Epidermal melanocyte (primary cell): Measurements from ENCODE around the gene TLE4.

Source experiments
- DNase-seq: peaks from one replicate; pipeline ENCODE4 v3.0.0; 2011; ENCODE audit warnings: low spot score; ENCODE audit not compliant: insufficient read length

Gene TLE4

GRCh38 chr9:79663300-79663699 lies 91.5 kb downstream of the TLE4 start:
- no peak for DNase-seq

GRCh38 chr9:79663878-79664277 lies 92.1 kb downstream of the TLE4 start:
- no peak for DNase-seq

GRCh38 chr9:79664375-79664831 lies 92.6 kb downstream of the TLE4 start:
- DNase-seq: no peak

GRCh38 chr9:79665369-79665768 lies 93.6 kb downstream of the TLE4 start:
- DNase-seq: no peak

DNA sequence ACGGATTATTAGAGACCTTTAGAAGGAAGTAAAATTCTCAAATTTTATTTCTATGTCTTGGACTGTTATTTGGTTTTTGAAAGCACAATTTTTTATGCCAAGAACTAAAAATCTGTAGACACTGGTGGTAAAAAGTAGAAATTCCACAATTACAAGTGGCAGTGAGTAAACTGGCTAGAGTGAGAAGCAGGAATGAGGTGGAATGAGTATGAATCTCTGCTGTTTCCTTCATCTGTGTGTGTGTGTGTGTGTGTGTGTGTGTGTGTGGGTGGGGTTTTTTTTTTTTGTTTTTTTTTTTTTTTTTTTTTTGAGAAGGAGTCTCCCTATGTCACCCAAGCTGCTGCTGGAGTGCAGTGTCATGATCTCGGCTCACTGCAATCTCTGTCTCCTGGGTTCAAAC lies 94.2 kb downstream of the TLE4 start:
- DNase-seq: no peak

DNA sequence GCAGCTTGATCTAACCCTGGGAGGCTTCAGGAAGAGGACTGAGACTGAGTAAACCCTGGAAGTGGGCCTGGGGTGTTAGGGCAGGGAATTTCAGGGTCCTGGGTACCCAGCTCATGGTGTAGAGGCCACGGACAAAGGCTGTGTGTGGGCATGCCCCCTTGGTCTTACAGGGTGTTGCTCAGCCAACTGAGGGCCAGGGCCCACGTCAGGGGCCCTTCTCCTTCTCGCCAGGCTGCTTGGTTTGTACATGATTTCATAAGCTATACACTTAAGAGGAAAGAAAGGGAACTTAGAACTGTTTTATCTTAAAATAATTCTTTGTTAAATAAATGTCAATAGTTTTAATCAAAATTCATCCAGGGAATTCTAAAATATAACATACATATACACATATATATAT lies 95.4 kb downstream of the TLE4 start:
- DNase-seq: no peak

DNA sequence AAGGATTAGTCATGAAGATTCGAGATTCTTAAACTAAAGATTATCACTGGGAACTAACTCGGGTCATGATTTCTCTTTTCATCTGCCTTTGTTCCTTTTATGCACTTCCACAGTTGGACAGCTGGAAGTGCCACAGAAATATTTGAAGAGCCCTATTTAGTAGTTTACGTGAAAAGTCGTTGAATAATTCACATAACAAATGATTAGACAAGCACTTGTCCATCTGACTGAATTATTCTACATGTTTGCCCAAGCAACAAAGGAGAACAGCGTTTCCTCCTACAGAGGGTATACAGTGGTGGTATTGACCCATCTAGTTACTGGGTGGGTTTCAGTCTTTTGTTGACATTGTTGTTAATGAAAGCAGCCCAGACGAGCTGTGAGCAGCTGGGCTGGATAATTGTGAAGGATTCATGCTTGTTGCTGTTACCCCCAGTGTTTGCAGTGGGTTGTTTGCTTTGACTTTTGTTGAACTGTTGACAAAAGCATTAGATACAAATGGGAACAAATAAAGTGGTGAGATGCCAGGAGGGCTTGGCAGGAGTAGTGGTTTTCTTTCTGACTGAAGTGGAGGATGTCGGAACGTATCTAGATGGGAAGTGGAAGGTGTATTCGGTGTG lies 96.2 kb downstream of the TLE4 start:
- no peak for DNase-seq

DNA sequence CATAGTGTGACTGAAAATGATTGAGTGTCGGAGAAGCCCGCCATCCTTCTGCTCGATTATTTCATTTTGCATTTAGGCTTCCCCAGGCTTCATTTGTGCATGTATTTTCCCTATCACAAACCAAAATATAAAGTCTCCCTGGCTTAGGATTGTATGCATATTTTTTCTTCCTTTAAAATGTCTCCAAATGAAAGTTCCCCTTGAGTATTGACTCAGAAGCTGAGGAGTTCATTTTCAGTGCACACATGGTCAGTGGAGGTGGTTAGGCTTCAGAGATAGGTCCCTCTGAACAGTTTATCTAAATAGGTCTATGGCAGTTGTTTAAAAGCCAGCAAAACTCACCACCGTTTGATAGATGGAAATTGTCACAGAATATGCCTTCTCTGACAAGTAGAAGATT lies 97.2 kb downstream of the TLE4 start:
- no peak for DNase-seq

- no peak for DNase-seq
Observed at GRCh38 chr9:79670269-79670961, 98.7 kb downstream of the TLE4 start.

GRCh38 chr9:79671558-79671957 lies 99.8 kb downstream of the TLE4 start:
- DNase-seq: no peak

DNA sequence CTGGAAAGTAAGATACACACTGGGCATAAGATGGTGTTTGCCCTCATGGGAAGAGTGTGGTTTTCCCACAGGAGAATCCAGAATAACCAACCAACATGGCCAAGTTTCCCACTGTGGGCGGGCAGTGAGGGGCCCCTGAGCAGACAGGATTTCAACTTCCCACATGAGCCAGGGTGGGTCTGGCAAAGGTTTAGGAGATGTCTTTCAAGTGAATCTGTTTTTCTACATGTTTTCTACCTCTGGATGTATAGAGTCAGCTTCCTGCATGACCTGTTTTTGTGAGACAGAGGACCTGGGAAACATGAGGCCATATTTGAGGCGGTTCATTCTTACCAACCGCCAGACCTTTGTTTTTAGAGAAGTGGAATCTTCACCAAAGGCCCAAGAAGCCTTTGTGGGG lies 100.5 kb downstream of the TLE4 start:
- no peak for DNase-seq

- DNase-seq: no peak
Observed at GRCh38 chr9:79672891-79673290, 101.1 kb downstream of the TLE4 start.

DNA sequence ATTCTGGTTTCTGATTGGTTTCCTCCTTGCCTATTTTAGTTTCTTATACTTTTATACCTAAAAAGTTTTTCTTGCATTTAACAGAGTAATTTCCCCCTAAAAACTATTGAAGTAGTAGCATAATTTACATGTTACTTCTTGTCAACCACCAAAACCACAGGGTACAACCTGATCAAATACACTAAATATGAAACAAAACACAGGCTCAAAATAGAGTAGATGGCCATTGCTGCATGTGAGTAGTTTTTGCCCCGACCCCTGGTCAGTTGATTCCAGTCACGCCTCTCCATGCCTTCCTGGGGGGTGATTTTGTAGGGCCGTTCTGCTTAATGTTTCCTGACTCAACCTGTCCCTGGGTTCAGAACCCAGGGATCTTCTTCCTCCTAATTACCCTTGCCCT lies 101.8 kb downstream of the TLE4 start:
- DNase-seq: no peak

DNA sequence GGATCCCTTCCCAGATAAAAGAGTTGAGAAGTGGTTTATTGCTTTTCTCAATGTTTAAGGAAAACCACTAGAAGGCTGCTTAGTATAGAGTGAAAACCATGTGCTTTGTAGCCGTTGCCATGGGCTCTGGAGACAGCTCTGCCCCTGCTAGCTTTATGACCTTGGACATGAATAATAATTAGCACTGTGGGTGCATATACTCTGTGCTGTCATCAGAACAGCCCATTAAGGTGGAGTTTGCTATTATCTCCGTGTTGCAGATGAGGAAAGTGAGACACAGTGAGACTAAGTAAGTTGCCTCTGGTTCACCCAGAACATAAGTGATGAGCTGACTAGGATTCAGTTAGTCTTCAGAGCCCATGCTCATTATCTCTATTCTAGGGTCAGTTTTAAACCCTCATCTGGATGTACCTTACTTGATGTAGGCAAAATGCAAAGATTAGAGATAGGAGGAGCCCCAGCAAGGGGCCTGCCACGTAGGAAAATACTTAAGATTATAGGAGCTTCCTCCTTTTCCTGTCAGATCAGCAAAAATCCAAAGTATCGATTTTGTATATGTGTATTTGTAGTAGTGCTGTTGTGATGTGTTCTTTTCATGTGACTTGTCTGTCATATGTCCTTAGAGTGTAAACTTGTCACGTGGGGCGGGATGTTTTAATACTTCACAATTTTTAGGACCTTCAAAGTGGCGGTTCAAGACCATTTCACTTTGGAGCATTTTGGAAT lies 102.5 kb downstream of the TLE4 start:
- no peak for DNase-seq

- no peak for DNase-seq
Observed at GRCh38 chr9:79681576-79681975, 109.8 kb downstream of the TLE4 start.

DNA sequence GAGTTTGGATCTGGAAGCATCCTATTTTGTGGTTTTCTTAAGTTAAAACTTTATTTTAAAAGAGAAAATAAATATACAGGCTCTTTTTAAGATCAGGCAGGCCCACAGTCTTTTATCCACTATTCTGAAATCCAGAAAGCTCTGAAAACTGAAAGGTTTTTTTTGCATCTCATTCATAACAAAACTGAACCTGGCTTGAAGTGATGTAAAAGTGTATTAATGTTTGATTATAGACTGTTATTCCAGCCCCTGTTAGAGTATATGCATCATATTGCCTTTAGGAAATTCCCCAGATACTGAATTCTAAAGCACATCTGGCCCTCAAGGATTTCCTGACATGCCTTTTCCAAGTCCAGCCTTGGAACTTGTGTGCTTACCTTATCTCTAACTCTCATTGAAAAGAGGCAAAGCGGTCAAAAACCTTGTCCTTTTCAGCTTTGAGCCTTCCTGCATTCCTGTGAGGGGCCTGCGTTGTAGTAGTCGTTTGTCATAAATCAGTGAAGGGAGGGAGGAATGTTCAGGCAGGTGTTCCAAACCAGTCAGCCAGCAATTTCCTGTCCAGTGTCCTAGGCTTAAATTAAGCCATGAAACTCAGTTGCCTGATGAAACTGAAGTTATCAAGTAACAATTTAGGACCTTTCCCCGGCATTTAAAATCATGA lies 110.4 kb downstream of the TLE4 start:
- no peak for DNase-seq

GRCh38 chr9:79684059-79684458 lies 112.3 kb downstream of the TLE4 start:
- DNase-seq: no peak

GRCh38 chr9:79684711-79685575 lies 113.2 kb downstream of the TLE4 start:
- no peak for DNase-seq

DNA sequence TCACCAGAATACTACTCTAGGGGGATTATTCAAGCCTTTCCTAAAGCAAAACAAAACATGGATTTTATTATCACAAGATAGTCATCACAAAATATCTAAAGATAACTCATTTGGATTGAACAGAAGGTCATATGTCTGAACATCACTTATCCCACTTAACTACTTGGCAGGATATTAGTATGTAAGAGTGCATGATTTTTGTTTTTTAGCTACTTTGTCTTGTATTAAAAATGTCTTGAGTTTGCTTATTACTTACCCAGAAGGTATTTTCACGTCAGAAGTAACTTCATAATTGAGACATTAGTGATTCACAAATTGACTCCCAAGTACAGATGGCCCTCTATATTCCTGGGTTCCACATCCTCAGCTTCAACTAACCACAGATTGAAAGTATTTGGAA lies 113.8 kb downstream of the TLE4 start:
- DNase-seq: no peak

GRCh38 chr9:79686381-79687130 lies 114.8 kb downstream of the TLE4 start:
- DNase-seq: no peak

DNA sequence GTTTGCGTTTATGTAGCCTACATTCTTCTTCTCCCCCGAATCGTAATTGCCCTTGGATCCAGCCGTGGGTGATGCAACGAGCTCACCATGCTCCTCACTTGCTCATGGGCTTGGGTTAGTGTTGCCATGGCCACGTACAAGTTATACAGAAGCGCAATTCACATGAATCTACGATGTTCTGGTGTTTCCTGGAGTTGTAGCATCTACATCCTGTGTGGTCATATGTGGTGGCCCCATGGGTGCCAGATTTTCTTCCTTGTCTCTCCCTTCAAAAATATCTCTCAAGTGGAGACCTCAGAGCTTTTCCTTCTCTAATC lies 115.3 kb downstream of the TLE4 start:
- DNase-seq: no peak
